ENCODE measurements around the gene DENND6B.

The DENND6B gene

DNA sequence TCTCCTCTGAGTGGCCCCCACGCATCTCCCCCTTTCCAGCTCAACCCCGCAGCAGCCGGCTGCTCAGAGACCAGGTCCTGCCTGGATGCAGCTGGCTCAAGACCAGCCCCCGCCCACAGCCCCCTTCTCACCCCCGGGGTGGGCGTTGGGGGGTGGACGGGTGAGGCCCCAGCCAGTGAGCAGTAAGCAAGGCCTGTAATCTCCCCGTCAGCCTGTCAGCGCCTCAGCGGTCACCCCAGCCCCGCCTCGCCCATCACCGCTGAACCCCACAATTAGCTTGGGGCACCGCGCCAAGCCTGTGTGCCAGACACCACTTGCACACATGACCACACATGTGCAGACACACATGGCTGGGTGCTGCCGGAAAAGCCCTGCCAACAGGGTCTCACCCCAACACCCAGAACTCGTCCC, 25.2 kb downstream of the DENND6B start:
- TF ChIP-seq, protein P1, sequence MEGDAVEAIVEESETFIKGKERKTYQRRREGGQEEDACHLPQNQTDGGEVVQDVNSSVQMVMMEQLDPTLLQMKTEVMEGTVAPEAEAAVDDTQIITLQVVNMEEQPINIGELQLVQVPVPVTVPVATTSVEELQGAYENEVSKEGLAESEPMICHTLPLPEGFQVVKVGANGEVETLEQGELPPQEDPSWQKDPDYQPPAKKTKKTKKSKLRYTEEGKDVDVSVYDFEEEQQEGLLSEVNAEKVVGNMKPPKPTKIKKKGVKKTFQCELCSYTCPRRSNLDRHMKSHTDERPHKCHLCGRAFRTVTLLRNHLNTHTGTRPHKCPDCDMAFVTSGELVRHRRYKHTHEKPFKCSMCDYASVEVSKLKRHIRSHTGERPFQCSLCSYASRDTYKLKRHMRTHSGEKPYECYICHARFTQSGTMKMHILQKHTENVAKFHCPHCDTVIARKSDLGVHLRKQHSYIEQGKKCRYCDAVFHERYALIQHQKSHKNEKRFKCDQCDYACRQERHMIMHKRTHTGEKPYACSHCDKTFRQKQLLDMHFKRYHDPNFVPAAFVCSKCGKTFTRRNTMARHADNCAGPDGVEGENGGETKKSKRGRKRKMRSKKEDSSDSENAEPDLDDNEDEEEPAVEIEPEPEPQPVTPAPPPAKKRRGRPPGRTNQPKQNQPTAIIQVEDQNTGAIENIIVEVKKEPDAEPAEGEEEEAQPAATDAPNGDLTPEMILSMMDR (IDR thresholded peaks at IDR 0.05; ENCODE audit: borderline replicate concordance, insufficient read depth, low read depth, low read length) = no peak
- H3K4me3 ChIP-seq (ENCODE audit: low read depth, low read length) = no peak overlapping the region

DNA sequence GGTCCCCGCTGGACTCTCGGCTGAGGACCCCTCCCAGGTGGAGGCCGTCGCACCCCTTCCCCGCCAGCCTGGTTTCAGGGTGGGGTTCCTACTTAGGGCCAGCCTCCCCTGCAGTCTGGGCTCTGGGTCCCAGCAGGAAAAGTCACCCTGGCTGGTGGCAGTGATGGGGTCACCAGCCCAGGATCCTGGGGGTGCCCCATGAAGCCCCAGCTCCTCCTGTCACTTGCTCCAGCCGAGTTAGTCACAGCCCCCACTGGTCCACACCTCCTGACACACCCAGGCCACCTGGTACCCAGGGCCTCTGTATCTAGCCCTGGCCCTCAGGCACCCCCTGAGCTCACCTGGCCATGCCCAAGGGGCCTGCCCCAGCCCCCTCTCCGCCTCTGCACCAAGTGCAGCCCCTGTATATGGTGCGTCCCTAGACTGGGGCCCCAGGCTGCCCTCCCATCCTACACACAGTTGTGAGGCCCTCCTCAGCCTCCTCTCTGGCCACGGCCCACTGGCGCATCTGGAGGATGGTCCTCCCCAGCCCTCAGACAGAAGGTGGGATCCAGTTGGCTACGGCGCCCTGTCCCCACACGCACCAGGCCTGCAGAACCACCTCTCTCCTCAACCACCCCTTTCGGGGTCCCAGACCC, 26.1 kb downstream of the DENND6B start:
- peak overlapping the region; percentile 21 for H3K4me3 ChIP-seq (ENCODE audit: low read depth, low read length)
- TF ChIP-seq, protein P1 (IDR thresholded peaks at IDR 0.05; ENCODE audit: borderline replicate concordance, insufficient read depth, low read depth, low read length) = no peak

DNA sequence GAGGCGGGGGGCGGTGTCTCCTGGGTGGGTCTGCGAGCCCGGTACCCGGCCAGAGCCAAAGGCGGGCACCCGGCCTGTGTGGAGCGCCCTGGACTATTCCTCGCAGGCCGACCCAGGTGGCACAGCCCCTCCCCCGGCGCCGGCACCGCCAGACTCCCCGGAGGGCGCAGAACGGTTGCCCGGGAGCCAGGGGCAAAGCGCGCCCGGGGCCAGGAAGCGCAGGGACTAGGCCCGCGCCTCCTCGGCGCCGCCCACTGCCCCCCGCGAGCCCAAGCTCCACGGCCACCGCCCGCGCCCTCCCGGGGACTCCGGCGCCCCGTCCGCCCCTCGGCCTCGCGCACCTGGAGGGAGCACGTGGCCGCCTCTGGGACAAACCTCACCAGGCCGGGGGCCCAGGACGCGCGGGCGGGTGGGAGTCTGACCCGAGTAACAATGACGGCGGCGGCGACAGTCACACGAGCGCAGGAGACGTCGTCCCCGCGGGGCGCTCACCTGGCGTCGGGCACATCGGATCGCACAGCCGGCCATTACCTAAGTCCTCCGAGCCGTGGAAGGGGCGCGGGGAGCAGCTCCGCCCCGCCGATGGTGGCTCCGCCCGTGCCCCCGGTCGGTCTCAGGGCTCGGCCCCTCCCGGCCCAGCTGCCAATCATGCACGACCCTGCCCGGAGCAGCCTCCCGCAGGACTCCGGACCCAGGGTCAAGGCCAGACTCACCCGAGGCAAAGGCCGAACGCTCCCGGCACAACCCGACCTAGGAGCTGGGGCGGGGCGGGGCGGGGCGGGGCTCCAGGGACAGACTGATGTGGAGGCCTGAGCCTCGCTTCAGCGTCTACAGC, 26.8 kb downstream of the DENND6B start:
- TF ChIP-seq, protein P1 (IDR thresholded peaks at IDR 0.05; ENCODE audit: borderline replicate concordance, insufficient read depth, low read depth, low read length) = no peak
- H3K4me3 ChIP-seq (ENCODE audit: low read depth, low read length) = peak overlapping the region; percentile 21

DNA sequence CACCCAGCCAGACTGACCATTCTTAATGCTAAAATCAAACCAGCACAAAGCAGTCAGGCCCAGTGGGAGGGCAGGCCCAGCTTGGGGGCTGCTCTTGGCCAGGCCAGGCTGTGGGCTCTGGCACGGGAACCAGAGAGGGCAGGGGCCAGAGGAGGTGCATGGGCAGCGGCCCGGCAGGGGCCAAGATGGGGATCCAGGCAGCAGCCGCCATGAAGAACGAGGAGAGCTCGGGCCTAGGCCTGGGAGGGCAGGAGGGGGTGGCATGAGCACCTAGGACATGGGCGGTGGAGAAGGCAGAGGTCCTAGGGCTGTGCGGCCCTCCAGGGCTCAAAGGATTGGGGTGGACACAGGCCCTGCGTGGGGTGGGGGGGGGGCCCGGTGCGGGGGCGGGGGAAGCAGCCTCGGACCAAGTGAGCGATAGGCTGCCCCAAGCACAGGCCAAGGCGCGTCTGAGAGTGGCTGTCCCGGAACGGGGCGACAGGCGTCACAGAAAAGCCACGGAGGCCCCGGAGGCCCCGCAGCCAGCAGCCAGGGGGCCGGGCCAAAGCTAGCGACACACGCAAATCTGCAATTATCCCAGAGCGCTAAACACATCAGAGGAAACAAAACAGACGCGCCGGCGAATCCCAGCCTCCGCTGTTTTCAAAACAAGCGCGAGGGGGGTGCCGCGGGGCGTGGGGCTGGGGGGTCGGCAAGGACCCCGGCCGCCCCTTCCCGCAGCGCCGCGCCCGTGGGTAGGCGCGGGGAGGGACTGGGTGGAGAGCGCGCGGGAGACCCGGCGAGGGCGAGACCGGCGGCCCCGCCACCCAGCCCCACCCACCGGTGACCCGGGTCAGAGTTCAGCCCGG, 27.7 kb downstream of the DENND6B start:
- peak overlapping the region; percentile 10 for H3K4me3 ChIP-seq (ENCODE audit: low read depth, low read length)
- TF ChIP-seq, protein P1 (IDR thresholded peaks at IDR 0.05; ENCODE audit: borderline replicate concordance, insufficient read depth, low read depth, low read length) = no peak

DNA sequence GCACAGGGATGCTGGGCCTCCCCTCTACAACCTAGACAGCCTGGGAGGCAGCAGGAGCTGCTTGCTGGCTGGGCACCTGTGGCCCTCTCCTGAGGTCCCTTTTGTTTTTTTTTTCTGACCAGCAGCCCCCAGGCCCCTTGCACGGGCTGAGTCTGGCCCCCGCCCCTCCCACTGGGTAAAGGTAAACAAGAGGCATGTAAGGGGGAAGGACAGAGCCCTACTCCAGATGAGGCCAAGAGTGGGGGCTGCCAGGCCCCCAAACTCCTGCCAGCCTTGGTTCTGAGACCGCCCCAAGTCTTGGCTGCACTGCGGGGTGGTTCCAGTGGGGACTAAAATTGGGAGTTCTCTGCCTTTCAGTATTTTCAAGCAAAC, 28.6 kb downstream of the DENND6B start:
- H3K4me3 ChIP-seq (ENCODE audit: low read depth, low read length) = no peak overlapping the region
- TF ChIP-seq, protein P1 (IDR thresholded peaks at IDR 0.05; ENCODE audit: borderline replicate concordance, insufficient read depth, low read depth, low read length) = no peak

DNA sequence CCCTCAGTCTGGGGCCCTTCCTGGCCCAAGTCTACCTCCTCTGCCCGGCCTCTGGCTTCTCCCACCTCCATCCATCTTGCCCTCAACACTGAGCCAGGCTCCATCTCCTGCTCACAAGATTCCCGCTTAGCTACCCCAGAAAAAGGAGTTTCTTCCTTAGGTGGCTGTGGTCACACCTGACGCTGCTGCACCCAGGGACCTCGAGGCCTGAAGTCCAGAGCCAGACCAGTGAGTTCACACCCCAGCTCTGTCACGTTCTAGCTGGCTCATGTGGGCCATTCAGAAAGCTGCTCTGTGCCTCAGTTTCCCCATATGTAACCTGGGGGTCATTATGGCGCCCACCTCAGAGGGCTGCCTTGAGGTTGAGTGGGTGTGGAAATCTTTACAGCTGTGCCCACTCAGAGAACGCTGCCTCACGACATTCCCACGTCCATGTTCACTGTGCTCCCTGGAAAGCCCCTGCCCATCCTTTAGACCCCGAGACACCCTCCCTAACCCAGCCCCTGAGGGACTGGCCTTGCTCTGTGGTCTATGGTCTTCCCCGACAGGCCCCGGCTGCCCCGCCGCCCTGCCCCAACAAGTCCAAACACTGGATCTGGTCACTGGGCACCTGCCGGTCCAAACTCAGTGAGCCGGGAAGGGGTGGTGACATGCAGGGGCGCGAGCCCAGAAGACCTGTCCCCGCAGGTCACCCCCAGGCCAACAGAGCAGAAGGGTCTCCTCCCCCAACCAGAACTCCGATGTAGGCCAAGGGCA, 29.1 kb downstream of the DENND6B start:
- TF ChIP-seq, protein P1 (IDR thresholded peaks at IDR 0.05; ENCODE audit: borderline replicate concordance, insufficient read depth, low read depth, low read length) = no peak

More for the DNA sequence above, 29.1 kb downstream of the DENND6B start:
- no peak overlapping the region for H3K4me3 ChIP-seq (ENCODE audit: low read depth, low read length)
